SU-DHL-6 (cell line): ENCODE results near the gene MCM10.
A peak's percentile ranks its signal among the peaks of the same experiment; 100 is the strongest.

Experiments used
- H2AFZ ChIP-seq: fragments of 200-600 bp; sonication (generic); 2 replicates; pipeline ENCODE4 v1.6.1; 2014; ENCODE audit warnings: low read depth, mild to moderate bottlenecking, moderate library complexity, mixed read lengths, antibody characterized with exemption, low read length; ENCODE audit not compliant: severe bottlenecking
- H3F3A ChIP-seq: fragments of 200-600 bp; shearing (Covaris generic); 2 replicates; pipeline ENCODE4 v1.6.0; 2016; ENCODE audit warnings: antibody characterized with exemption, mild to moderate bottlenecking; ENCODE audit not compliant: insufficient read depth
- H3K27ac ChIP-seq: fragments of 200-600 bp; sonication (generic); 2 replicates; pipeline ENCODE4 v1.5.1; 2016; ENCODE audit warnings: low read depth, mild to moderate bottlenecking, low read length, moderate library complexity, mixed read lengths
- H3K27me3 ChIP-seq: fragments of 200-600 bp; sonication (generic), shearing (Covaris generic); 2 replicates; pipeline ENCODE4 v1.6.0; 2014; ENCODE audit warnings: mild to moderate bottlenecking, low read length
- H3K36me3 ChIP-seq: fragments of 200-600 bp; sonication (generic); 2 replicates; pipeline ENCODE4 v1.6.1; 2014; ENCODE audit warnings: mild to moderate bottlenecking, low read length, mixed read lengths
- H3K4me2 ChIP-seq: fragments of 300-600, 200-600 bp; shearing (Covaris generic), sonication (generic); 2 replicates; pipeline ENCODE4 v1.6.0; 2014; ENCODE audit warnings: low read length, low read depth, mild to moderate bottlenecking; ENCODE audit not compliant: poor library complexity, severe bottlenecking
- H3K4me3 ChIP-seq: fragments of 200-600 bp; sonication (generic); 2 replicates; pipeline ENCODE4 v1.5.1; 2014; ENCODE audit warnings: antibody characterized with exemption, low read length, mild to moderate bottlenecking, mixed read lengths; ENCODE audit not compliant: insufficient read depth, poor library complexity, severe bottlenecking
- H3K79me2 ChIP-seq: fragments of 200-600 bp; sonication (generic); 2 replicates; pipeline ENCODE4 v1.6.1; 2014; ENCODE audit warnings: mild to moderate bottlenecking, low read length, moderate library complexity; ENCODE audit not compliant: insufficient read depth
- H3K9ac ChIP-seq: fragments of 200-600 bp; sonication (generic); 2 replicates; pipeline ENCODE4 v1.7.0; 2014; ENCODE audit warnings: mild to moderate bottlenecking, low read length
- H3K9me2 ChIP-seq: fragments of 200-600 bp; sonication (generic); replicated peaks from 2 replicates; pipeline ENCODE4 v1.6.1; 2014; ENCODE audit warnings: low read length; ENCODE audit not compliant: insufficient read depth
- H3K9me3 ChIP-seq: fragments of 200-600 bp; sonication (generic); 2 replicates; pipeline ENCODE4 v1.6.1; 2014; ENCODE audit warnings: low read length, mixed read lengths; ENCODE audit not compliant: insufficient read depth
- H4K20me1 ChIP-seq: fragments of 200-600 bp; sonication (generic); 2 replicates; pipeline ENCODE4 v1.6.1; 2014; ENCODE audit warnings: low read depth, mild to moderate bottlenecking, antibody characterized with exemption, low read length, moderate library complexity, mixed read lengths
- EZH2phosphoT487 ChIP-seq: fragments of 200-600 bp; sonication (generic), shearing (Covaris generic); conservative IDR thresholded peaks from 2 replicates; pipeline ENCODE4 v1.6.1; 2018; ENCODE audit warnings: mild to moderate bottlenecking, antibody characterized with exemption, low read length, moderate library complexity, mixed read lengths
- TF ChIP-seq, protein P1 (sequence below): fragments of 200-600 bp; sonication (generic); IDR thresholded peaks from one replicate; pipeline ENCODE4 v1.5.1; 2017; ENCODE audit warnings: antibody characterized with exemption, mild to moderate bottlenecking, low read length, moderate library complexity; ENCODE audit not compliant: insufficient read depth, poor library complexity, severe bottlenecking

MCM10 gene

DNA sequence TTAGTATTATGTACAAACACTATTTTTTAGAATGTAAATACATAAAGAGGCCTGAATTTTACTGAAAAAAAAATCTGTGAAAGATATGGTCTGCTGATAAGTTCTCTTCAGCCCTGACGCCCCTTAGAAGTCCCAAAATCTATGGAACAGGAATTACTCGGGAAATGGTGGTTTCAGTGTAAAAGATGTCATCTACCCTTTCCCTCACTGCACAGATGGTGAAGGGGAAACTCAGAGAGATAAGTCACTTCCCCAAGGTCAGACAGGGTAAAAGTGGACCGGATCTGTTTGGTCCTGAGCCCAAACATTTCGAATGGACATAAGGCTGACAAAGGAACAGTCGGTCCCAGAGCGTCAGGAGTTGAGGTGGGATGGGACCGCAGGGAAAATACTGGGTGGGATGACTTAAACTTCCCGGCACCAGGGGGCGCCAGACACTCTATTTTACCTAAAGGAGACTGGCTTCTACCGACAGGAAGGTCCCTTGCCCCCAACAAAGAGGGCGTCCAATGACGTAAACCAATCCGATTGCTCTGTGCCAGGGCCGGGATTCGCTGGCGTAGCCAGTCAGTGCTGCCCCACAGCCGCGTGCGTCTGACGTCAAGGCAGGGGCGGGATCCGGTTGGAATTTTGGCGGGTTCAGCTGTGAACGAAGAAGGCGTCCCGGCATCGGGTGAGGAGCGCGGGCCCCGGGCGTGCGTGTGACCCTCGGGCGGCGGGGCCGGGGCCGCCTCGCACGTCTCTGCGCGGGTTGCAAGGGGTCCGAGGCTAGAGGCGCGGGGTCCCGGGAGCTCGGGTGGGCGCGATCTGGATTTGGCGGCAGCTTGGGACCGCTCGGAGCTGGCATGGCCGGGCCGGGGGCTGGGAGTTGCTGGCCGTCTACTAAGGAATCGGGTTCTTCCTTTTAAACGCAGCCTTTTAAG is at the start of gene MCM10:
Gene MCM10 (plus strand): TSS at position 625 of the 923 bp plus-strand sequence. CDS start 2,645 bp downstream, outside the sequence.
- peaks cover 32% of the 10 kb centered on the region for H3K79me2 ChIP-seq

DNA sequence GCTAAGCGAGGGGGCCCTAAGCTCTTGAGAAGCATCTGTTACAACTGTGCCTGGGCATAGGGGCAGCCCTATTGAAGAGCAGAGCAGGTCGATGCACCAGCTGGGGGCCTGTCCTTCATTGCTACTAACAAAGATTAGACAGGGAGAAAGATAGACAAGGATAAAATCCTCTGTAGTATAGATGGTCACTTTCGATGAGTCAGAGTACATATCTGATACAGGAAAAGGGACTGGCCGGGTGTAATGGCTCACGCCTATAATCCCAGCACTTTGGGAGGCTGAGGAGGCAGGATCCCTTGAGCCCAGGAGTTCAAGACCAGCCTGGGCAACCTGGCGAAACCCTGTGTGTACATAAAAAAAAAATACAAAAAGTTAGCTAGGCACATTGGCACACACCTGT is 47.8 kb upstream of the MCM10 start:
- H3K36me3 ChIP-seq: no peaks in the 10 kb centered on the region
- no peak overlapping the region for H3K9ac ChIP-seq
- H4K20me1 ChIP-seq: no peaks in the 10 kb centered on the region
- H3K9me3 ChIP-seq: no peaks in the 10 kb centered on the region
- H3K27ac ChIP-seq: no peak overlapping the region
- TF ChIP-seq, protein P1, sequence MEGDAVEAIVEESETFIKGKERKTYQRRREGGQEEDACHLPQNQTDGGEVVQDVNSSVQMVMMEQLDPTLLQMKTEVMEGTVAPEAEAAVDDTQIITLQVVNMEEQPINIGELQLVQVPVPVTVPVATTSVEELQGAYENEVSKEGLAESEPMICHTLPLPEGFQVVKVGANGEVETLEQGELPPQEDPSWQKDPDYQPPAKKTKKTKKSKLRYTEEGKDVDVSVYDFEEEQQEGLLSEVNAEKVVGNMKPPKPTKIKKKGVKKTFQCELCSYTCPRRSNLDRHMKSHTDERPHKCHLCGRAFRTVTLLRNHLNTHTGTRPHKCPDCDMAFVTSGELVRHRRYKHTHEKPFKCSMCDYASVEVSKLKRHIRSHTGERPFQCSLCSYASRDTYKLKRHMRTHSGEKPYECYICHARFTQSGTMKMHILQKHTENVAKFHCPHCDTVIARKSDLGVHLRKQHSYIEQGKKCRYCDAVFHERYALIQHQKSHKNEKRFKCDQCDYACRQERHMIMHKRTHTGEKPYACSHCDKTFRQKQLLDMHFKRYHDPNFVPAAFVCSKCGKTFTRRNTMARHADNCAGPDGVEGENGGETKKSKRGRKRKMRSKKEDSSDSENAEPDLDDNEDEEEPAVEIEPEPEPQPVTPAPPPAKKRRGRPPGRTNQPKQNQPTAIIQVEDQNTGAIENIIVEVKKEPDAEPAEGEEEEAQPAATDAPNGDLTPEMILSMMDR: no peak
- no peak for TF ChIP-seq EZH2phosphoT487
- H2AFZ ChIP-seq: no peak overlapping the region
- H3K4me2 ChIP-seq: no peak overlapping the region
- H3K79me2 ChIP-seq: no peaks in the 10 kb centered on the region
- no peaks in the 10 kb centered on the region for H3F3A ChIP-seq
- no peaks in the 10 kb centered on the region for H3K9me2 ChIP-seq
- H3K4me3 ChIP-seq: no peak overlapping the region
- H3K27me3 ChIP-seq: no peaks in the 10 kb centered on the region

More for the DNA sequence above, at the start of gene MCM10:
- Histone ChIP-seq H3K27ac (no peak within 1 kb of the TSS), H3K36me3 (no peaks in the 10 kb centered on the region), H3K9ac (peak within 1 kb of the TSS; percentile 71), H2AFZ (peak within 1 kb of the TSS; percentile 100), H3K27me3 (no peaks in the 10 kb centered on the region), H3K9me3 (no peaks in the 10 kb centered on the region), H3K9me2 (no peaks in the 10 kb centered on the region), H4K20me1 (no peaks in the 10 kb centered on the region), H3K4me3 (peak within 1 kb of the TSS; percentile 80), H3F3A (no peaks in the 10 kb centered on the region), H3K4me2 (peak within 1 kb of the TSS; percentile 73)
- no peak for TF ChIP-seq EZH2phosphoT487
- TF ChIP-seq, protein P1: peak; percentile 76

DNA sequence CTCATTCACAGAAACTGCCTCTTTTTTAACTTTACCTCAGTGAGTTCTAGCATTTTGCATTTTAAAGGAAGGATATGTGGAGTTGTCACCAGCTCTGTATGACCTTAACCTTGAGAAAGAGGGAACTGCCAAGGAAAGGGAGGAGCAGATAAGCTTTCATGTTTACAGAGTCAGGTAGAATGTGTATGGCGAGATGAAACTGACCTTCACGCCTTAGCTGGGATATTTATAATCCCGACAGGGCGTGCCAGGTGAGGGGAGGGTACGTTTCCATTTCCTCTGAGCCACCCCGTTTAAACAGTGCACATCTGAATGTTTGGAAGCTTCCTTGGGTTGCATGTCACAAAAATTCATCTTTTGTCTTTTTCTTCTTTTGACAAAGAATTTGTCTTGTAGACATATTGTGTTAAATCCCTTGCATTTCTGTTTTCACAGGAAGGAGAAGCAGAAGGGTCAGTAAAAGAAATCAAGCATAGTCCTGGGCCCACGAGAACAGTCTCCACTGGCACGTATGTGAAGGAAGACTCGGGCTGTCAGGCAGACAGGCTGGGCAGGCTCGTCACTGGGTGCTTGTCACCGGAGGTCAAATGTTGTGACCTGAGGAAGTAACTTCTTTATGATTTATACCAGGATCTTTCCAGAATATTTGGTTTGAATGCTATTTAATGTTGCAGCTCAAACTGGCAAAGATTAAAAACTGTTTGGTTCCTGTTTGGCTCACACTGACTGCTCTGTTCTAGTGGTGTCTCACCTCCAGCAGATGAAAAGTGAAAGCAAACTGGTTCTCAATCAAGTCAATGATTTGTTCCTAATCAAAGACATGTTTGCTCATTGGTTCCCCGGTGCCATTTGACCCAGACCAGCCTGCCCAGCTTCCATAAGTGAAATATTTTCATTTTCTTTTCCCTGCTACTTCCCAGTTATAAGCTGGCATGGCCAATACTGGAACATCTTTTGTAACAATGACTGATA is 45.2 kb upstream of the MCM10 start:
- H3K9me3 ChIP-seq: no peaks in the 10 kb centered on the region
- H3K27me3 ChIP-seq: no peaks in the 10 kb centered on the region
- H4K20me1 ChIP-seq: no peaks in the 10 kb centered on the region
- no peak overlapping the region for H3K9ac ChIP-seq
- H3K4me2 ChIP-seq: no peak overlapping the region
- no peaks in the 10 kb centered on the region for H3K36me3 ChIP-seq
- H3K4me3 ChIP-seq: no peak overlapping the region
- no peak overlapping the region for H2AFZ ChIP-seq
- no peak overlapping the region for H3K27ac ChIP-seq
- no peaks in the 10 kb centered on the region for H3K9me2 ChIP-seq
- no peaks in the 10 kb centered on the region for H3F3A ChIP-seq
- TF ChIP-seq EZH2phosphoT487: no peak
- TF ChIP-seq, protein P1: no peak
- H3K79me2 ChIP-seq: no peaks in the 10 kb centered on the region
